ENCODE measurements around the gene TPD52L2. TPM values are rescaled to one million over a fixed set of nuclear protein-coding genes. Genes with fewer than 3 reads are reported as not detected.

TPD52L2 gene
- total and polyA plus RNA-seq, 5 donors from 2014 or later: 33.7 to 72.1 (median 69.8) TPM

- H3K4me1 Mint-ChIP-seq: peaks cover 0 to 15% (median 8%) of the 10 kb centered on the region in 4 donors
- no peaks in the 10 kb centered on the region for H3K9me3 Mint-ChIP-seq
- Histone ChIP-seq H3K36me3 (ENCODE audit: control insufficient read depth, insufficient read depth, low read length) (peaks cover 65% of the 10 kb centered on the region), H3K4me1 (ENCODE audit: control insufficient read depth, insufficient read depth, low read length, poor library complexity, severe bottlenecking) (no peaks in the 10 kb centered on the region), H3K4me3 (ENCODE audit: low read depth, low read length) (no peak overlapping the region), H3K27ac (ENCODE audit: insufficient read depth, low read length, poor library complexity, severe bottlenecking) (no peak overlapping the region), H3K9me3 (ENCODE audit: control insufficient read depth in 2 of 2, low read length in 2 of 2) (no peaks in the 10 kb centered on the region), H3K27me3 (ENCODE audit: control insufficient read depth, insufficient read depth, low read length) (no peaks in the 10 kb centered on the region)
- H3K27me3 Mint-ChIP-seq: no peaks in the 10 kb centered on the region
- peaks cover 41% of the 10 kb centered on the region for H3K36me3 Mint-ChIP-seq
- ATAC-seq (ENCODE audit: low read depth in 2 of 2) (no peak), DNase-seq (no peak)
- H3K27ac Mint-ChIP-seq: no peak overlapping the region
- no peak overlapping the region for H3K4me3 Mint-ChIP-seq
These were observed 66.0 kb downstream of the TPD52L2 start for GRCh38 chr20:63930971-63931553.

DNA sequence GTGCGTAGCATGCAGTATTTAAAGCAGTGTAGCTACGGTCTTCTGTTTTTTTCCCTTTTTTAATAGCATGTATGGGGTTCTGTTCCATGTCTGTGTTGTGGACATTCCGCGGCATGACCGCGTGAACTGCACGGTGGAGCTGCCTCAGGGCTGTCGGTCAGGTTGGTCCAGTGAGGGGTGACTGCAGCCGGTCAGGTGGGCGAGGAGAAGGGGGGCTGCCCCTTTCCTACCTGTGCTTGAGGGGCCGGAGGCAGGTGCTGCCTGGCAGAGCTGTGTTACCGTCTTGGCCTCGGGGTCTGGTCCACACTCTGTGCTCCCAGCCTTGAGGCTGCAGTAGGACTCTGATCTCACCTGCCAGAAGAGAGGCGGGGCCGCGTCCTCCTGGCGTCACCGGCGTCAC, 66.7 kb downstream of the TPD52L2 start:
- H3K4me1 Mint-ChIP-seq: peaks cover 0 to 9% (median 4%) of the 10 kb centered on the region in 4 donors
- H3K9me3 Mint-ChIP-seq: no peaks in the 10 kb centered on the region
- H3K4me1 ChIP-seq (ENCODE audit: control insufficient read depth, insufficient read depth, low read length, poor library complexity, severe bottlenecking): no peaks in the 10 kb centered on the region
- DNase-seq (no peak), ATAC-seq (ENCODE audit: low read depth in 2 of 2) (no peak)
- H3K36me3 ChIP-seq (ENCODE audit: control insufficient read depth, insufficient read depth, low read length): peaks cover 66% of the 10 kb centered on the region
- no peak overlapping the region for H3K4me3 ChIP-seq (ENCODE audit: low read depth, low read length)
- no peaks in the 10 kb centered on the region for H3K27me3 Mint-ChIP-seq
- H3K36me3 Mint-ChIP-seq: peaks cover 38% of the 10 kb centered on the region
- no peaks in the 10 kb centered on the region for H3K9me3 ChIP-seq (ENCODE audit: control insufficient read depth in 2 of 2, low read length in 2 of 2)
- H3K27ac ChIP-seq (ENCODE audit: insufficient read depth, low read length, poor library complexity, severe bottlenecking): no peak overlapping the region
- H3K4me3 Mint-ChIP-seq: no peak overlapping the region
- H3K27me3 ChIP-seq (ENCODE audit: control insufficient read depth, insufficient read depth, low read length): no peaks in the 10 kb centered on the region
- no peak overlapping the region for H3K27ac Mint-ChIP-seq

- no peak overlapping the region for H3K4me3 ChIP-seq (ENCODE audit: low read depth, low read length)
- H3K4me1 ChIP-seq (ENCODE audit: control insufficient read depth, insufficient read depth, low read length, poor library complexity, severe bottlenecking): no peaks in the 10 kb centered on the region
- H3K9me3 ChIP-seq (ENCODE audit: control insufficient read depth in 2 of 2, low read length in 2 of 2): no peaks in the 10 kb centered on the region
- Mint-ChIP-seq H3K27me3 (no peaks in the 10 kb centered on the region), H3K36me3 (peaks cover 36% of the 10 kb centered on the region), H3K27ac (no peak overlapping the region), H3K4me1 (peaks cover 0 to 4% (median 2%) of the 10 kb centered on the region in 4 donors), H3K4me3 (no peak overlapping the region), H3K9me3 (no peaks in the 10 kb centered on the region)
- H3K27me3 ChIP-seq (ENCODE audit: control insufficient read depth, insufficient read depth, low read length): no peaks in the 10 kb centered on the region
- no peak overlapping the region for H3K27ac ChIP-seq (ENCODE audit: insufficient read depth, low read length, poor library complexity, severe bottlenecking)
- DNase-seq (no peak), ATAC-seq (ENCODE audit: low read depth in 2 of 2) (no peak)
- H3K36me3 ChIP-seq (ENCODE audit: control insufficient read depth, insufficient read depth, low read length): peaks cover 62% of the 10 kb centered on the region
These were observed 67.6 kb downstream of the TPD52L2 start for GRCh38 chr20:63932606-63933160.

DNA sequence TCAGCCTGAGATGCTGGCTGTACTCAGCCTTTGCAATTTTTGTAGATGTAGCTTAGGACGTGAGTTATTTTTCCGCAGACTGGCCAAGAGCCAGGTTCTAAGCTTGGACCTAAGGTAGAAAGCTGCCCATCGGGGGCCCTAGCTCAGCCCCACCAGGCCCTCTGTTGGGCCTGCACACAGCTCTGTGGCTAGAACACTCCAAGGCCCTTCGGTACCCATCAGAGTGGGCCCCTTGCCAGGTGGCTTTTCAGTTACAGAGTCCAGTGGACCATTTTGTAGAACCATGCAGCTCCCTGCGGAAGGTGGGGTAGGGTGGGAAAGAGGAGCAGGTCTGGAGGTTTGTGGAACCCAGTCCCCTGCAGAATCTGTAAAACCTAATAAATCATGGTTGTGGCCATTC, 68.6 kb downstream of the TPD52L2 start:
- H3K27me3 ChIP-seq (ENCODE audit: control insufficient read depth, insufficient read depth, low read length): no peaks in the 10 kb centered on the region
- H3K36me3 ChIP-seq (ENCODE audit: control insufficient read depth, insufficient read depth, low read length): peaks cover 52% of the 10 kb centered on the region
- H3K4me1 ChIP-seq (ENCODE audit: control insufficient read depth, insufficient read depth, low read length, poor library complexity, severe bottlenecking): no peaks in the 10 kb centered on the region
- Mint-ChIP-seq H3K4me3 (no peak overlapping the region), H3K36me3 (peaks cover 31% of the 10 kb centered on the region), H3K27me3 (no peaks in the 10 kb centered on the region), H3K4me1 (peaks cover 0 to 4% (median 2%) of the 10 kb centered on the region in 4 donors), H3K27ac (no peak overlapping the region), H3K9me3 (no peaks in the 10 kb centered on the region)
- DNase-seq (no peak), ATAC-seq (ENCODE audit: low read depth in 2 of 2) (no peak)
- no peak overlapping the region for H3K4me3 ChIP-seq (ENCODE audit: low read depth, low read length)
- H3K9me3 ChIP-seq (ENCODE audit: control insufficient read depth in 2 of 2, low read length in 2 of 2): no peaks in the 10 kb centered on the region
- H3K27ac ChIP-seq (ENCODE audit: insufficient read depth, low read length, poor library complexity, severe bottlenecking): no peak overlapping the region

DNA sequence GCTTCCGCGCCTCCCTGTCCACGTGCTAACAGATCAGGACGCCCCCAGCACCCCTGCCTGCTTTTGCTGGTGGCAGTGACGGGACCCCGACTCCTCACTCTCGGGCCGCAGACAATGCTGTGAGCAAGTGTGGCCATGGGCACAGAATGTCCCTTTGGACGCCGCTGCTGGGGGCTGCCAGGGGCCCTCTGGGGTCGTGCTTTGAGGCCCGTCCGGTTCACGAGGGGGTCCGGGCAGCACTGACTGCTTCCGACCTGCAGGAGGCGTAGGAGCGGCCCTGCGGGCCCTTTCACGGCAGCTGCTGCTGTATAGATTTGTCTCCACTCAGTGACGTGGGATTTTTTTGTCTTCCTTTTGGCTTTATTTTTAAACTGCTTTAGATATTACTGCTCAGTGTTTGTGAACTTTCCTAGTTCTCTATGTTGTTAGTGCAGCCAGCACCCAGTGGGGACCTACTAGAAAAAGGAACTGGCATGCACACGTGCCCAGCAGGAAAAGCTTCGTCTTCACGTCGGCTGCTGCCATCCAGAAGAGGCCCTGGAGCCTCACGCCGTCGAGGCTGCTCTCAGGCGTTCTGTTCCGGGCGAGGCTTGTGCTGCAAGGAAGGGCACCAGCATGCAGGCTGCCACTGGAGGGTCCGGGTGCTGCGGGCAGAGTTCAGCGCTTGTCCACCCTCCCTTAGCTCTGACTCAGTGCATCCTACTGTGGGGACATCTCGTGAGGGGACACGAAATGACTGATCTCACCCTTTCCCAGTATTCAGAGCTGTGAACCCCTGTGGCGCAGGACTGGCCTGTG, 69.4 kb downstream of the TPD52L2 start:
- H3K4me3 Mint-ChIP-seq: no peak overlapping the region
- H3K27me3 Mint-ChIP-seq: no peaks in the 10 kb centered on the region
- no peaks in the 10 kb centered on the region for H3K9me3 Mint-ChIP-seq
- no peak for ATAC-seq (ENCODE audit: low read depth in 2 of 2)
- DNase-seq: no peak
- peak overlapping the region in 1 of 3 donors; percentile 41 for H3K27ac Mint-ChIP-seq
- Histone ChIP-seq H3K27me3 (ENCODE audit: control insufficient read depth, insufficient read depth, low read length) (no peaks in the 10 kb centered on the region), H3K4me3 (ENCODE audit: low read depth, low read length) (no peak overlapping the region), H3K36me3 (ENCODE audit: control insufficient read depth, insufficient read depth, low read length) (peaks cover 46% of the 10 kb centered on the region), H3K27ac (ENCODE audit: insufficient read depth, low read length, poor library complexity, severe bottlenecking) (no peak overlapping the region), H3K9me3 (ENCODE audit: control insufficient read depth in 2 of 2, low read length in 2 of 2) (no peaks in the 10 kb centered on the region), H3K4me1 (ENCODE audit: control insufficient read depth, insufficient read depth, low read length, poor library complexity, severe bottlenecking) (no peaks in the 10 kb centered on the region)
- peaks cover 0 to 4% (median 2%) of the 10 kb centered on the region in 4 donors for H3K4me1 Mint-ChIP-seq
- H3K36me3 Mint-ChIP-seq: peaks cover 26% of the 10 kb centered on the region

DNA sequence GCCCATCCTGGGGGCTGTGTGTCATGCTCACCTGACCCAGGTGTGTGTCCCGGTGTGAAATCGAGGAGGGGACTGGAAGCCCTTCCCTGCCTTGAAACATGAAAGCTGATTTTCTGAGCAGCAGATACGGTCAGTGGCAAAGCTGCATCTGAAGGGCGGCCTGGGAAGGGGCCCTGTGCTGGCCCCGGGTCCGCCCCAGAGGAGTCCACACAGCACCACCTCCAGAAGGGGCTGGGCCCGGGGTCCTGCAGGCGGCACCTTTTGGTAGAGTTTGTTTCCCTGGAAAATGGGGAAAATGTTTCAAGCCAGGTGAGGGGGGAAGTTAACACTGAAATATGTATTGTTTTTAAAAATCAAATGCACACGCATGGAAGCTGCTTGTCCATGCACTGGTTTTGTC, 70.4 kb downstream of the TPD52L2 start:
- no peak for DNase-seq
- Histone ChIP-seq H3K4me1 (ENCODE audit: control insufficient read depth, insufficient read depth, low read length, poor library complexity, severe bottlenecking) (no peaks in the 10 kb centered on the region), H3K9me3 (ENCODE audit: control insufficient read depth in 2 of 2, low read length in 2 of 2) (no peaks in the 10 kb centered on the region), H3K27me3 (ENCODE audit: control insufficient read depth, insufficient read depth, low read length) (no peaks in the 10 kb centered on the region), H3K27ac (ENCODE audit: insufficient read depth, low read length, poor library complexity, severe bottlenecking) (no peak overlapping the region), H3K36me3 (ENCODE audit: control insufficient read depth, insufficient read depth, low read length) (peaks cover 44% of the 10 kb centered on the region), H3K4me3 (ENCODE audit: low read depth, low read length) (no peak overlapping the region)
- Mint-ChIP-seq H3K27me3 (no peaks in the 10 kb centered on the region), H3K36me3 (peaks cover 23% of the 10 kb centered on the region), H3K9me3 (no peaks in the 10 kb centered on the region), H3K4me1 (peaks cover 0 to 4% (median 2%) of the 10 kb centered on the region in 4 donors), H3K4me3 (no peak overlapping the region), H3K27ac (peak overlapping the region in 1 of 3 donors; percentile 20)
- no peak for ATAC-seq (ENCODE audit: low read depth in 2 of 2)

DNA sequence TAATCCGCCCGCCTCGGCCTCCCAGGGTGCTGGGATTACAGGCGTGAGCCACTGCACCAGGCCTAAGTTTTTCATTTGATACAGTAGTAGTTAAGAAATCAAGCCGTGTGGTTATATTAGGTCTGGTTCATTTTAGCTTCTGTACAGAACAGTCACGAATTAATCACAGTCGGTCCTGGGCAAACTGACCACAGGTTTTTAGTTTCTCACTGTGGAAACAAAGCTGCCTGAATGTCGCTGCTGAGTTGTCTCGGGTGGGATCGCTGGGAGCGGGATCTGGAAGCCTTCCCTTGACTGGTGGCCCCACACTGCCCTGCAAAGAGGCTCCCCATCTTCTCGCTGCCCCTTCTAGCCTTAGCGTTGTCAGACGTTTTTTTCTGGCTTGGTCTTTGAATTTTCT, 72.5 kb downstream of the TPD52L2 start:
- no peaks in the 10 kb centered on the region for H3K27me3 Mint-ChIP-seq
- no peaks in the 10 kb centered on the region for H3K9me3 ChIP-seq (ENCODE audit: control insufficient read depth in 2 of 2, low read length in 2 of 2)
- H3K36me3 Mint-ChIP-seq: peaks cover 19% of the 10 kb centered on the region
- no peaks in the 10 kb centered on the region for H3K9me3 Mint-ChIP-seq
- H3K27me3 ChIP-seq (ENCODE audit: control insufficient read depth, insufficient read depth, low read length): no peaks in the 10 kb centered on the region
- peak overlapping the region in 2 of 3 donors; percentile 79 to 81 for H3K27ac Mint-ChIP-seq
- no peak overlapping the region for H3K4me3 Mint-ChIP-seq
- H3K4me1 ChIP-seq (ENCODE audit: control insufficient read depth, insufficient read depth, low read length, poor library complexity, severe bottlenecking): peaks cover 6% of the 10 kb centered on the region
- peaks cover 0 to 12% (median 5%) of the 10 kb centered on the region in 4 donors for H3K4me1 Mint-ChIP-seq
- H3K36me3 ChIP-seq (ENCODE audit: control insufficient read depth, insufficient read depth, low read length): peaks cover 28% of the 10 kb centered on the region
- H3K4me3 ChIP-seq (ENCODE audit: low read depth, low read length): no peak overlapping the region
- DNase-seq (no peak), ATAC-seq (ENCODE audit: low read depth in 2 of 2) (no peak)
- no peak overlapping the region for H3K27ac ChIP-seq (ENCODE audit: insufficient read depth, low read length, poor library complexity, severe bottlenecking)
